HCT116 (cell line): ENCODE data around the gene MBP. TPM values are rescaled to one million over a fixed set of nuclear protein-coding genes. Genes with fewer than 3 reads are reported as not detected.

Source experiments
- ATAC-seq: fragments of 200-7000 bp; cut with Tn5 transposase; 2 replicates; pipeline ENCODE4 v1.9.1; 2020; ENCODE audit warnings: mild to moderate bottlenecking, moderate library complexity
- BruUV-seq: library from RNA; stranded (reverse); fragments of 400-500 nt; replicated peaks from 2 replicates; lab custom pipeline; 2021; lab: Mats Ljungman, UMichigan
- CTCF ChIA-PET: fragments of 300-600 bp; sonication (Branson Sonifier 250); formaldehyde crosslinking; loops from one replicate; lab custom pipeline; 2021; ENCODE audit warnings: antibody characterized with exemption; lab: Charles Lee
- POLR2A ChIA-PET: fragments of 300-600, 350-600 bp; sonication (Branson Sonifier 250); formaldehyde crosslinking; loops from one replicate; lab custom pipeline; 2021; ENCODE audit warnings: antibody characterized with exemption; lab: Charles Lee
- RAD21 ChIA-PET, 2 experiments: fragments of 300-600 bp; sonication (Branson Sonifier 250); formaldehyde crosslinking; loops; one replicate each; lab custom pipeline; 2023; ENCODE audit warnings: low total read pairs in 2 of 2; ENCODE audit not compliant: uncharacterized antibody in 2 of 2, unreplicated experiment in 2 of 2, low non-redundant PET in 1 of 2; lab: Charles Lee
- DNase-seq: peaks from one replicate; pipeline ENCODE4 v3.0.0-alpha.2; 2010; ENCODE audit warnings: low read depth, low spot score
- H2AFZ ChIP-seq: fragments of 200-600 bp; shearing (Covaris generic), sonication (generic); 2 replicates; pipeline ENCODE4 v1.6.1; 2017; ENCODE audit warnings: low read depth, mixed run types, mixed read lengths, antibody characterized with exemption, low read length; ENCODE audit not compliant: poor library complexity, severe bottlenecking
- H3K27ac ChIP-seq: 2 replicates; pipeline ENCODE4 v1.5.1; 2012; ENCODE audit warnings: low read depth, low read length
- H3K27me3 ChIP-seq: fragments of 200-600 bp; sonication (generic); 2 replicates; pipeline ENCODE4 v1.6.1; 2016; ENCODE audit warnings: mixed run types, low read length, mixed read lengths; ENCODE audit not compliant: insufficient read depth
- H3K36me3 ChIP-seq, 2 experiments: fragments of 200-500 bp in 1 of 2; fragments of 200-600 bp in 1 of 2; sonication (Bioruptor generic) in 1 of 2; sonication (generic) in 1 of 2; 2 replicates each; pipeline versions ENCODE4 v1.5.1 to v1.6.1; 2014 to 2016; ENCODE audit warnings: low read length in 2 of 2, inconsistent platforms in 1 of 2, mixed read lengths in 1 of 2, mixed run types in 1 of 2; ENCODE audit not compliant: insufficient read depth in 2 of 2, control insufficient read depth in 1 of 2
- H3K4me1 ChIP-seq, 2 experiments: fragments of 200-600 bp in 1 of 2; sonication (generic) in 1 of 2; 2 replicates each; pipeline versions ENCODE4 v1.5.1 to v1.6.1; 2012 to 2017; ENCODE audit warnings: low read length in 2 of 2, inconsistent platforms in 1 of 2, mild to moderate bottlenecking in 1 of 2, mixed read lengths in 1 of 2, mixed run types in 1 of 2, moderate library complexity in 1 of 2; ENCODE audit not compliant: insufficient read depth in 2 of 2, control insufficient read depth in 1 of 2
- H3K4me2 ChIP-seq: fragments of 200-600 bp; sonication (generic); 2 replicates; pipeline ENCODE4 v1.6.1; 2017; ENCODE audit warnings: mixed run types, low read length, mixed read lengths
- H3K4me3 ChIP-seq, 2 experiments: fragments of 200-600 bp in 1 of 2; sonication (generic) in 1 of 2; replicated peaks in 1 of 2; 2 replicates each; pipeline ENCODE4 v1.5.1; 2011 to 2016; ENCODE audit warnings: low read length in 2 of 2, control low read depth in 1 of 2, low read depth in 1 of 2, mild to moderate bottlenecking in 1 of 2, mixed read lengths in 1 of 2, mixed run types in 1 of 2
- H3K79me2 ChIP-seq: fragments of 200-600 bp; sonication (generic); 2 replicates; pipeline ENCODE4 v1.6.1; 2017; ENCODE audit warnings: mild to moderate bottlenecking, mixed run types, low read length, moderate library complexity, mixed read lengths; ENCODE audit not compliant: insufficient read depth
- H3K9ac ChIP-seq: fragments of 200-600 bp; sonication (generic); 2 replicates; pipeline ENCODE4 v1.6.1; 2016; ENCODE audit warnings: low read length, mixed read lengths
- H3K9me2 ChIP-seq: fragments of 200-600 bp; sonication (generic), shearing (Covaris generic); 2 replicates; pipeline ENCODE4 v1.6.1; 2017; ENCODE audit warnings: mixed run types, mild to moderate bottlenecking, moderate library complexity; ENCODE audit not compliant: insufficient read depth
- H3K9me3 ChIP-seq, 2 experiments: fragments of 200-500 bp in 1 of 2; fragments of 200-600 bp in 1 of 2; sonication (Bioruptor generic) in 1 of 2; sonication (generic) in 1 of 2; 2 replicates each; pipeline ENCODE4 v1.6.1; 2014 to 2017; ENCODE audit warnings: low read length in 2 of 2, mixed read lengths in 2 of 2, inconsistent platforms in 1 of 2, low read depth in 1 of 2, mild to moderate bottlenecking in 1 of 2, mixed run types in 1 of 2, moderate library complexity in 1 of 2; ENCODE audit not compliant: control insufficient read depth in 1 of 2, insufficient read depth in 1 of 2
- H4K20me1 ChIP-seq: fragments of 200-600 bp; sonication (generic), shearing (Covaris generic); 2 replicates; pipeline ENCODE4 v1.6.1; 2017; ENCODE audit warnings: mixed run types, mild to moderate bottlenecking, moderate library complexity; ENCODE audit not compliant: insufficient read depth
- ATF3 ChIP-seq: IDR thresholded peaks from 2 replicates; pipeline ENCODE4 v1.6.1; 2012
- CTCF ChIP-seq, 3 experiments: fragments of 200-600 bp in 1 of 3; sonication (generic) in 1 of 3; IDR thresholded peaks in 2 of 3; conservative IDR thresholded peaks in 1 of 3; 2 replicates each; pipeline ENCODE4 v1.5.1; 2012 to 2017; ENCODE audit warnings: low read depth in 2 of 3, low read length in 2 of 3, antibody characterized with exemption in 1 of 3, borderline replicate concordance in 1 of 3, control low read depth in 1 of 3, mild to moderate bottlenecking in 1 of 3, mixed read lengths in 1 of 3, mixed run types in 1 of 3, moderate library complexity in 1 of 3; ENCODE audit not compliant: insufficient read depth in 1 of 3
- EGR1 ChIP-seq: IDR thresholded peaks from 2 replicates; pipeline ENCODE4 v1.6.1; 2012; ENCODE audit warnings: low read depth
- ELF1 ChIP-seq: IDR thresholded peaks from 2 replicates; pipeline ENCODE4 v1.6.1; 2012; ENCODE audit warnings: low read depth, borderline replicate concordance
- EZH2phosphoT487 ChIP-seq: fragments of 200-600 bp; IDR thresholded peaks from 2 replicates; pipeline ENCODE4 v1.6.1; 2018; ENCODE audit warnings: antibody characterized with exemption, borderline replicate concordance
- FOSL1 ChIP-seq: IDR thresholded peaks from 2 replicates; pipeline ENCODE4 v1.6.1; 2012; ENCODE audit warnings: low read depth
- JUND ChIP-seq: IDR thresholded peaks from 2 replicates; pipeline ENCODE4 v1.6.1; 2012
- POLR2A ChIP-seq: IDR thresholded peaks from 2 replicates; pipeline ENCODE4 v1.7.0; 2011; ENCODE audit warnings: borderline replicate concordance; ENCODE audit not compliant: insufficient read depth, insufficient read length; ENCODE audit errors: extremely low read depth
- POLR2AphosphoS5 ChIP-seq: IDR thresholded peaks from 2 replicates; pipeline ENCODE4 v1.6.1; 2011; ENCODE audit warnings: mild to moderate bottlenecking, low read depth, low read length, moderate library complexity
- RAD21 ChIP-seq: IDR thresholded peaks from 2 replicates; pipeline ENCODE4 v1.6.1; 2012; ENCODE audit warnings: low read depth, mild to moderate bottlenecking
- SP1 ChIP-seq: IDR thresholded peaks from 2 replicates; pipeline ENCODE4 v1.6.1; 2012; ENCODE audit warnings: low read depth
- SRF ChIP-seq: IDR thresholded peaks from 2 replicates; pipeline ENCODE4 v1.6.1; 2012; ENCODE audit warnings: low read depth
- TCF7L2 ChIP-seq: IDR thresholded peaks from 2 replicates; pipeline ENCODE4 v1.7.0; 2011; ENCODE audit warnings: borderline replicate concordance, inconsistent platforms; ENCODE audit not compliant: insufficient read depth, insufficient read length; ENCODE audit errors: extremely low read depth
- ZBTB33 ChIP-seq: IDR thresholded peaks from 2 replicates; pipeline ENCODE4 v1.6.1; 2011; ENCODE audit warnings: mild to moderate bottlenecking, low read length, moderate library complexity; ENCODE audit not compliant: insufficient replicate concordance; ENCODE audit errors: extremely low read depth
- ZFX ChIP-seq: fragments of 450-650 bp; IDR thresholded peaks from 2 replicates; pipeline ENCODE4 v1.6.1; 2017
- ZNF274 ChIP-seq: fragments of 200-500 bp; sonication (Bioruptor generic); IDR thresholded peaks from 2 replicates; pipeline ENCODE4 v1.6.1; 2014; ENCODE audit warnings: mild to moderate bottlenecking, low read depth, low read length, inconsistent platforms
- intact Hi-C: fragments of 100-400 bp; cut with micrococcal nuclease; formaldehyde crosslinking; loops from 2 replicates; pipeline ENCODE4 v1.10.0; 2022
- total RNA-seq: library from RNA; stranded (reverse); gene quantifications from one replicate; pipeline ENCODE4 v1.2.1, GENCODE V29; 2021; ENCODE audit not compliant: unreplicated experiment
- TF ChIP-seq, protein P1 (sequence below): IDR thresholded peaks from 2 replicates; pipeline ENCODE4 v1.6.1; 2012

The MBP gene
- total RNA-seq, 1 experiment from 2014 or later = 34.9 TPM

GRCh38 chr18:77153404-77153803 is 20.8 kb upstream of the MBP start:
- Histone ChIP-seq H3K9me2 (no peaks in the 10 kb centered on the region), H3K27ac (no peak overlapping the region), H3K27me3 (no peaks in the 10 kb centered on the region), H3K36me3 (no peaks in the 10 kb centered on the region), H3K4me2 (no peak overlapping the region), H3K79me2 (no peaks in the 10 kb centered on the region), H3K9me3 (no peaks in the 10 kb centered on the region), H4K20me1 (no peaks in the 10 kb centered on the region), H3K9ac (no peak overlapping the region), H3K4me3 (no peak overlapping the region), H2AFZ (no peak overlapping the region), H3K4me1 (no peaks in the 10 kb centered on the region)
- TF ChIP-seq, protein P1, sequence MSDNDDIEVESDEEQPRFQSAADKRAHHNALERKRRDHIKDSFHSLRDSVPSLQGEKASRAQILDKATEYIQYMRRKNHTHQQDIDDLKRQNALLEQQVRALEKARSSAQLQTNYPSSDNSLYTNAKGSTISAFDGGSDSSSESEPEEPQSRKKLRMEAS = no peak
- TF ChIP-seq FOSL1 (no peak), POLR2AphosphoS5 (no peak), ATF3 (no peak), ZBTB33 (no peak), ELF1 (no peak), CTCF (IDR thresholded peaks at IDR 0.05 in 2 of 3, conservative IDR thresholded peaks at IDR 0.05 in 1 of 3; ENCODE audit: borderline replicate concordance in 1 of 3, insufficient read depth in 1 of 3, low read depth in 2 of 3, low read length in 2 of 3) (no peak), JUND (no peak), TCF7L2 (no peak), ZFX (no peak), RAD21 (no peak), POLR2A (no peak), EZH2phosphoT487 (no peak), SP1 (no peak), SRF (no peak), ZNF274 (no peak), EGR1 (no peak)
- intact Hi-C loops = no loop called here
- no TSS peak for BruUV-seq
- RAD21 ChIA-PET = no interaction called here
- POLR2A ChIA-PET = no interaction called here
- ATAC-seq (no peak), DNase-seq (no peak)
- CTCF ChIA-PET = no interaction called here
